Activated naive CD4-positive, alpha-beta T cell treated with anti-CD3 and anti-CD28 coated beads, Interleukin-2, amount 50 U/mL, for 72 hours (primary cell): ENCODE data around the gene APBA1. TPM values are rescaled to one million over a fixed set of nuclear protein-coding genes. Genes with fewer than 3 reads are reported as not detected.

Source experiments
- ATAC-seq, 2 donors: fragments of 150-1000 bp; cut with Tn5 transposase; 2 replicates each; pipeline ENCODE4 v1.10.0; 2021; ENCODE audit warnings: mild to moderate bottlenecking in 2 of 2, moderate library complexity in 2 of 2
- DNase-seq, 2 donors: peaks; one replicate each; pipeline ENCODE4 v3.0.0; 2021 to 2022; ENCODE audit warnings: low spot score in 2 of 2
- H3K27ac Mint-ChIP-seq, 2 donors: one replicate each; pipeline ENCODE4 v1.8.0; 2022; ENCODE audit warnings: mild to moderate bottlenecking in 2 of 2, mixed read lengths in 2 of 2
- H3K36me3 Mint-ChIP-seq, 2 donors: one replicate each; pipeline ENCODE4 v1.8.0; 2022; ENCODE audit warnings: mixed read lengths in 2 of 2
- H3K9me3 Mint-ChIP-seq, 2 donors: one replicate each; pipeline ENCODE4 v1.8.0; 2022; ENCODE audit warnings: mixed read lengths in 2 of 2
- total RNA-seq, 2 donors: library from RNA; stranded (reverse); gene quantifications; one replicate each; pipeline ENCODE4 v1.2.3, GENCODE V29; 2022

APBA1 gene
- total RNA-seq, 2 donors from 2014 or later, result 4.2 TPM; not detected in 1

- Mint-ChIP-seq H3K27ac (peak overlapping the region in 1 of 2 donors; percentile 97), H3K36me3 (peaks cover 0 to 8% of the 10 kb centered on the region in 2 donors), H3K9me3 (no peaks in the 10 kb centered on the region)
- ATAC-seq (peak in 1 of 2 donors; percentile 90), DNase-seq (peak in 1 of 2 donors; percentile 35)
Observed at GRCh38 chr9:69496846-69497450, 175.2 kb downstream of the APBA1 start.

DNA sequence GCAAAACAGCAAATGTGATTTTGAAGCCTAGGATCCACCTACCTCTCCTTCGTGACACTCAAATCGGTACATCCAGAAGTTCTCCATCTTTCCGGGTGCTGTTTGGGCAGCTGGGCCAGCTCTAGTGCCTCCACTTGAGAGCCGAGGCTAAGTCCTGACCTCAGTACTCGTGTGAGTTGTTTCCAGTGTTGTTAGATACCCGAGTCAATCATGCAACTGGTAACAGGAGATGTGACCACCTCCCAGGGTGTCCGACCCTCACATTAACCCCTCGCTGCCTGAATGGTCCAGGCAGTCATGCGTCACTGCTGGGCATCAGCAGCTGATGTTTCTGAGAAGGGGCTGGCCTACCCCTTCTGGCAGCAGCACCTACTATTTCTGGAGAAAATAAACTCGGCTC, 176.9 kb downstream of the APBA1 start:
- Mint-ChIP-seq H3K27ac (no peak overlapping the region), H3K36me3 (peaks cover 0 to 8% of the 10 kb centered on the region in 2 donors), H3K9me3 (no peaks in the 10 kb centered on the region)
- DNase-seq (no peak), ATAC-seq (no peak)

DNA sequence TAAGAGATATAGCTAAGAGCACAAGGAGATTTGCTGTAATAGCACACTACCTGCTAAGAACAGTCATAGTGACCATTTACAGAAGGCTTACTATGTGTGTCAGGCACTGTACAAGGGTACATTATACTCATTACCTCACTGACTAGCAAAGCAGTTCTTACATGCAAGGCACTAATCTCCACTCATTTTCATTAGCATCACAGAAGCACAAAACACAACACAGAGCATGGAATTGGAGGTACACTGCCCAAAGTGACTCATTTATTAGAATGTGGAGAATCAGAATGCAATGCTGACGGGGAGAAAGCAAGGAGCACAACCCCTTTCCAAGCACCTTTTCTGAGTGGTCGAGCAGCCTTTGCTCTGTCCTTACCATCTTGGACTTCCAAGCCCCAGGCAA, 177.4 kb downstream of the APBA1 start:
- DNase-seq (no peak), ATAC-seq (no peak)
- Mint-ChIP-seq H3K36me3 (peaks cover 0 to 8% of the 10 kb centered on the region in 2 donors), H3K9me3 (no peaks in the 10 kb centered on the region), H3K27ac (no peak overlapping the region)

GRCh38 chr9:69494208-69494607, 178.0 kb downstream of the APBA1 start:
- H3K27ac Mint-ChIP-seq, result no peak overlapping the region
- DNase-seq (no peak), ATAC-seq (no peak)
- no peaks in the 10 kb centered on the region for H3K9me3 Mint-ChIP-seq
- H3K36me3 Mint-ChIP-seq, result peaks cover 0 to 8% of the 10 kb centered on the region in 2 donors

GRCh38 chr9:69486498-69486897, 185.7 kb downstream of the APBA1 start:
- peak overlapping the region in 1 of 2 donors; percentile 6 for H3K27ac Mint-ChIP-seq
- no peaks in the 10 kb centered on the region for H3K9me3 Mint-ChIP-seq
- no peak for DNase-seq
- H3K36me3 Mint-ChIP-seq, result no peaks in the 10 kb centered on the region
- no peak for ATAC-seq

DNA sequence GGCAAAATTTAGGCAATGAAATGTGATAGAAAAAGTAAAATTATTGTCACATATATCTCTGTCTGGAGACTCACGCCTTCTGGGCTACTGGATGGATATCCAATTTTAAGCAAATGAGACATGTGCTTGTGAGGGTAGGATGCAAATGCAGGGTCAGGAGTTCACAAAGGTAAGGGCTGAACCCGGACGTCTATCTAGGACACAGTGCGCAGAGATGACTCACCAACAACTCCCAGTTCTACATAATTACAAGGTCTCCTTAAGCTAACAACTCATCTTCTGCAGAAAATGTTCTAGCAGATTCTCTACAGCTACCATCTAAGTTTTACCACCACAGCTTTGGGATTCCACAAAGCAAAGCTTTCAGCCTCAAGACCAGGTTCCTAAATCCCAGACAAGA, 186.7 kb downstream of the APBA1 start:
- Mint-ChIP-seq H3K36me3 (no peaks in the 10 kb centered on the region), H3K27ac (no peak overlapping the region), H3K9me3 (no peaks in the 10 kb centered on the region)
- DNase-seq, result no peak
- no peak for ATAC-seq

- Mint-ChIP-seq H3K36me3 (no peaks in the 10 kb centered on the region), H3K27ac (no peak overlapping the region), H3K9me3 (no peaks in the 10 kb centered on the region)
- no peak for DNase-seq
- ATAC-seq, result no peak
Observed at GRCh38 chr9:69483886-69484422, 188.2 kb downstream of the APBA1 start.

- Mint-ChIP-seq H3K27ac (no peak overlapping the region), H3K9me3 (no peaks in the 10 kb centered on the region), H3K36me3 (no peaks in the 10 kb centered on the region)
- ATAC-seq (no peak), DNase-seq (no peak)
Observed at GRCh38 chr9:69476797-69477196, 195.4 kb downstream of the APBA1 start.

DNA sequence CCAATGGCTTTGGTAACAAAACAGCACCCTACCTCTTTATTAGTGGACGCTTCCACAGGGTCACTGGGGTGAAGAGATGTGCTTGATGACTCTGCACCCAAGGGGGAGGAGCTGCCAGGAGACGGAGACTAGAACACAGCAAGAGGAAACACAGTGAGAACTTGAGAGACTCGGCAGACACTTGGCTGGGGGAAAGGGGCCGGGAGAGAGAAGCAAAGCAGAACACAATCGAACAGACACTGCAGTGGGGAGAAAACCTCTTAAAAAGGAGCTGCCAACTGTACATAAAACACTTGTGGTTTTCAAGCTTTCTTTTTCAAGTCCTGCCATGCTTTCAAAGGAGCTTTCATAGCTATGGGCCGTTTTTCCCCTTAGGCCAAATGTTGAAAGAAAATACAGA, 196.2 kb downstream of the APBA1 start:
- ATAC-seq, result peak in 1 of 2 donors; percentile 56
- DNase-seq, result no peak
- no peak overlapping the region for H3K27ac Mint-ChIP-seq
- H3K36me3 Mint-ChIP-seq, result no peaks in the 10 kb centered on the region
- H3K9me3 Mint-ChIP-seq, result no peaks in the 10 kb centered on the region

GRCh38 chr9:69474821-69475220, 197.3 kb downstream of the APBA1 start:
- H3K9me3 Mint-ChIP-seq, result no peaks in the 10 kb centered on the region
- H3K27ac Mint-ChIP-seq, result no peak overlapping the region
- DNase-seq (no peak), ATAC-seq (peak in 1 of 2 donors; percentile 76)
- H3K36me3 Mint-ChIP-seq, result no peaks in the 10 kb centered on the region

DNA sequence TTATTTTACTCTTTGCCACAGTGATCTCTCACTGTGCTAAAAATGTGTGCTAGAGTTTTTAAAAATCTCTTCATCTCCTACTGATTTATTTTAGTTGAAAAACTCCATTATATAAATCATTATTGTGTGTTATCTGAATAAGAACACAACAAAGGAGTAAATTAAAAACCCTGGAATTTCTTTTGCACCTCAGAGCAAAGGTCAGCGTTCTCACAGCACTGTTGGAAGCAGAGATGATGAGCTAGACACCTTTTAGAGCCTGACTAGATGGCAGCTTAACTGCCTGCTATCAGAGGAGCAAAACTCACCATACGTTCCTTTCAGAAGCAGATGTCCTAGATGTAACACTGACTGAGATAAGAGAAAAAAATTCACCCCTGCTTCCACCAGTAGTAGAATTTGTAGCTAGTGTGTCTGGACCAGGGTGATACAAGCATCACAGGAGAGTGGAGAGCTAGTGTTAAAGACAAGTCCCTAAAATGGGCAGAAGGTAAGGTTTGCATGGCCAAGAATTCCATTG, 200.0 kb downstream of the APBA1 start:
- ATAC-seq, result no peak
- no peaks in the 10 kb centered on the region for H3K9me3 Mint-ChIP-seq
- no peak overlapping the region for H3K27ac Mint-ChIP-seq
- H3K36me3 Mint-ChIP-seq, result no peaks in the 10 kb centered on the region
- DNase-seq, result no peak

DNA sequence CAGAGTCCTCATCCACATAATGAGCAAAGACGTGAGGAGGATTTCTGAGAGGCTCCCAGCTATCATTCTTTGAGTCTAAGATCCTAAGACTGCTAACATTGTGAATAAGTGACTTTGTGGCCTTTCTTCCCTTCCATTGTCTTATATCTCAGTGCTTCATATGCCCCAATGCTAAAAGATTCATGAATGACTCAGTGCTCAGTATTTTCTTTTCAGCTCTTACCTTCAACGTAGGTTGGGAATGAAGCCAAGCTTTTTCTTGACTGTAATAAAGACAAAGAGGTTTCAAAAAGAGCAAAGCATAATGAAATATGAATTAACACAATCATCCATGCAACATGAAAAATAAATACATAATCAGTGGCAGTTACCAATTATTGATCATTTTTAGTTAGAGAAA, 200.7 kb downstream of the APBA1 start:
- no peak for DNase-seq
- H3K36me3 Mint-ChIP-seq, result no peaks in the 10 kb centered on the region
- no peaks in the 10 kb centered on the region for H3K9me3 Mint-ChIP-seq
- no peak for ATAC-seq
- H3K27ac Mint-ChIP-seq, result no peak overlapping the region

DNA sequence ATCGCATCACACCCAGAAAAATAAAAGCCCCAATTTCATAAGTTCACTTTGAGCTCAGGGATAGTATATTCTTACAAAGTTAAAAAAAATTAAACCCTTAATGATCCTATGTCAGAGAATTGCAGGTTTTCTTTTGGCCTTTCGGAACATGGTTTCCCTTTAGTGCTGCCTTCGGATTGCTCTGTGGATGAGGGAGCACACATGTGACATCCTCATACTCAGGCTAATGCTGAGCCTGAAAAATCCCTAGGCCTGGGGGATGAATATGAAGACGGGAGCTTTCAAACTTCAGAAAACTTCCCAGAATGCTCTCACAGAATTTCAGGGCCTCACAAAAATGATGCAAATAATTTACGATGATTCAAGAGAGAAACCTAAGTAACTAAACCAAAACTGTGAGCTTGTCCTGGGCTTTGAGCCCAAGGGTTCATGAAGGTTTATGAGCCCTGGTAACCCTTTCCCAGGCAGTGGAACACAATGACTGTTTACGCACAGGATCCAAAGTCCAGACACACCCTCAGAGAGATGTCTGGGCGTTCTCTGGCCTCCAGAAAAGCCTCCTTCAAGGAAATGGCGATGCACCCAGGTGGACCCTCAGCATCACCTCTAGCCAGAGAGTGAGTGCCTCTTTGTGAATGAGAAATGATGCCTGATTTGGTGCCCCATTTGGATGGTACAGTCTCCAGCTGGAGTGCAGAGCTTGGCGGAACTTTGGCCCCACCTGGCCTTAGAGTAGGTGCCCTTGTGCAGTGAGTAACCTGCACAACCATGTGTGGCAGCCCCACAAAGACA, 201.8 kb downstream of the APBA1 start:
- ATAC-seq (no peak), DNase-seq (no peak)
- H3K27ac Mint-ChIP-seq, result no peak overlapping the region
- no peaks in the 10 kb centered on the region for H3K36me3 Mint-ChIP-seq
- no peaks in the 10 kb centered on the region for H3K9me3 Mint-ChIP-seq

- no peak for DNase-seq
- ATAC-seq, result no peak
- H3K9me3 Mint-ChIP-seq, result no peaks in the 10 kb centered on the region
- H3K27ac Mint-ChIP-seq, result no peak overlapping the region
- no peaks in the 10 kb centered on the region for H3K36me3 Mint-ChIP-seq
Observed at GRCh38 chr9:69469136-69469535, 203.0 kb downstream of the APBA1 start.

DNA sequence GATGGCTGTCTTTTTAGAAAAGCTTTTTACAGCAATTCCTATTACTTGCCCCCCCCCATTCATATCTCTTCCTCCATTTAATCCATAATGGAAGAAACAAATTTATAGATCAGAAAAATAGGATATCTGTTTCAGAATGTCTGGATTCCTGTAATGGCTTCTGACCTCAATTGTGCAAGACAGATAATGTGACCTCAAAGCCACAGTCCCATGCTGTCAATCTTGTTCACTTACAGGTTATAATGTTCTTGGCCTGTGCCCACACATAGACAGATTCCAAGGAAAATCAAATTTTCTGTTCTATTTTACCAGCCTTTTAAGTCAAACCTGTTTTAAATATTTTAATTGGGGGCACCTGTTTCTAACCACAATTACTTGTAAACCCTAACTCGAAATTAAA, 203.8 kb downstream of the APBA1 start:
- Mint-ChIP-seq H3K9me3 (no peaks in the 10 kb centered on the region), H3K36me3 (no peaks in the 10 kb centered on the region), H3K27ac (no peak overlapping the region)
- ATAC-seq, result no peak
- no peak for DNase-seq

GRCh38 chr9:69466151-69466550, 206.0 kb downstream of the APBA1 start:
- Mint-ChIP-seq H3K9me3 (no peaks in the 10 kb centered on the region), H3K36me3 (no peaks in the 10 kb centered on the region), H3K27ac (no peak overlapping the region)
- ATAC-seq, result no peak
- DNase-seq, result no peak

DNA sequence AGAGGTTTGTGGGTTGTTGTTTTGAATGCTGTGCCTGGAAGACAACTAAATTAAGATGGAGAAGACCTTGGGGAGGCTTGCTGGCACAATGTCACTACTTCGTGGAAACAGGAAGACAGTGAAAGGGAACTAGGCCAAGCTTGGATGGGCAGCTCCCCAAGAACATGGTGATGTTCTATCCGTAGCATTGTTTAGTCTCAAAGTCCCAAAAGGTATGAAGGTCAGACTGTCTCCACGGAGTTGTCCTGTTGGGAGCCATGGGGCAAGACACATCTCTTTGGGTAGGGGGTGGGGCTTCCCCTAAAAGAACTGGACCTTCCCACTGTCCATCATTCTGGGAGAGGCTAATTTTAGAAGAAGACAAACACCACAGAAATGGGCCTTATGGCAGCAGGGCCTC, 206.7 kb downstream of the APBA1 start:
- H3K36me3 Mint-ChIP-seq, result no peaks in the 10 kb centered on the region
- no peak overlapping the region for H3K27ac Mint-ChIP-seq
- H3K9me3 Mint-ChIP-seq, result no peaks in the 10 kb centered on the region
- no peak for ATAC-seq
- no peak for DNase-seq
